ENCODE data around the gene MAGI2.

Gene MAGI2

GRCh38 chr7:77980087-77980713, 1473.3 kb downstream of the MAGI2 start:
- no peak for DNase-seq (ENCODE audit: extremely low read depth, low read depth)
- TF ChIP-seq, protein P1, sequence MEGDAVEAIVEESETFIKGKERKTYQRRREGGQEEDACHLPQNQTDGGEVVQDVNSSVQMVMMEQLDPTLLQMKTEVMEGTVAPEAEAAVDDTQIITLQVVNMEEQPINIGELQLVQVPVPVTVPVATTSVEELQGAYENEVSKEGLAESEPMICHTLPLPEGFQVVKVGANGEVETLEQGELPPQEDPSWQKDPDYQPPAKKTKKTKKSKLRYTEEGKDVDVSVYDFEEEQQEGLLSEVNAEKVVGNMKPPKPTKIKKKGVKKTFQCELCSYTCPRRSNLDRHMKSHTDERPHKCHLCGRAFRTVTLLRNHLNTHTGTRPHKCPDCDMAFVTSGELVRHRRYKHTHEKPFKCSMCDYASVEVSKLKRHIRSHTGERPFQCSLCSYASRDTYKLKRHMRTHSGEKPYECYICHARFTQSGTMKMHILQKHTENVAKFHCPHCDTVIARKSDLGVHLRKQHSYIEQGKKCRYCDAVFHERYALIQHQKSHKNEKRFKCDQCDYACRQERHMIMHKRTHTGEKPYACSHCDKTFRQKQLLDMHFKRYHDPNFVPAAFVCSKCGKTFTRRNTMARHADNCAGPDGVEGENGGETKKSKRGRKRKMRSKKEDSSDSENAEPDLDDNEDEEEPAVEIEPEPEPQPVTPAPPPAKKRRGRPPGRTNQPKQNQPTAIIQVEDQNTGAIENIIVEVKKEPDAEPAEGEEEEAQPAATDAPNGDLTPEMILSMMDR (IDR thresholded peaks at IDR 0.05; ENCODE audit: low read depth, low read length): no peak

DNA sequence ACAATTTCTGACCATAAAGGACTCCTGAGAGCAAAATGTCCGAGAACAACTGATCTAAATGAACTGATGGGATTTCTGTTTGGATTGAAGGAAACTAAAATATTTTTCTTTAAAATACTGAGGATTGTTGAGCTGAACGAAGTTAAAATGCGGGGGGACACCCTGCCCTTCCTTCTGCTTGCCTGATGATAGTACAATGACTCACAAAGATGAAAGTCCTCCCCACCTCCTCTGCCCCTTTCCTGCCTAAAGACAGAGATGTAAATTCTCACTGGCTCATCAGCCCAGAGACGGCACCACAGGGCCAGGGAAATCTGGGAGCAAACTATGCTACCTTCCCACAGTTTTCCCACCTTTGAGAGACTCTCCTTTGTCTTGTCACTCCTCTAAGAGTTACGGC, 1474.2 kb downstream of the MAGI2 start:
- DNase-seq (ENCODE audit: extremely low read depth, low read depth): no peak
- TF ChIP-seq, protein P1 (IDR thresholded peaks at IDR 0.05; ENCODE audit: low read depth, low read length): no peak

DNA sequence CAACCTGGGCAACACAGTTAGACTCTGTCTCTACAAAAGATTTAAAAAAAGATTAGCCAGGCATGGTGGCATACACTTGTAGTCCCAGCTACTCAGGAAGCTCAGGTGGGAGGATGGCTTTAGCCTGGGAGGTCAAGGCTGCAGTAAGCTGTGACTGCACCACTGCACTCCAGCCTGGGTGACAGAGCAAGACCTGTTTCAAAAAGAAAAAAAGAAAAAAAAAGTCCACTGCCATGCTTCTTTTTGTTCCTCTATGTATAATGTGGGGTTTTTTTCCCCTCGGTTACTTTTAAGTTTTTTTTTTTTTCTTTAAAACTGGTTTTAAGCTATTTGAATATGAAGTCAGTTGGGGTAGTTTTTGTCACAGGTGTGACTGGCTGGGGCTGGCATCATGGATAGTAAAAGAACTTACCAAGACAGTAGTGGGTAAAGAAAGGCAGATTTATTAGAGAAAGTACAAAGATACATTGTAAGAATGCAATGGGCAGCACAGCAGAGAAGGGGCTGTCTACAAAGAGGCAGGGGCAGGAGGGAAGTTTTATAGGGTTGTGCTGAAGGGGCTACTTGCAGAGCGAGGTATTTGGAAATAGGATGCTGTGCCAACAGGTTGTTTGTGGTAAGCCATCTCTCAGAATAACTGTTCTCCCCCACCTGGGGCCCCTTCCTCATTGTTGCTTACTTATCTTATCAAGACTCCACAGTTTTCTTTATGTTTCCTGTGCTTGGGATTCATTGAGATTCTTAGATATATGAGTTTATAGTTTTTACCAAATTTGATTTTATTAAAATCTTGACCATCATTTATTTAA, 1477.6 kb downstream of the MAGI2 start:
- TF ChIP-seq, protein P1 (IDR thresholded peaks at IDR 0.05; ENCODE audit: low read depth, low read length): no peak
- DNase-seq (ENCODE audit: extremely low read depth, low read depth): no peak

DNA sequence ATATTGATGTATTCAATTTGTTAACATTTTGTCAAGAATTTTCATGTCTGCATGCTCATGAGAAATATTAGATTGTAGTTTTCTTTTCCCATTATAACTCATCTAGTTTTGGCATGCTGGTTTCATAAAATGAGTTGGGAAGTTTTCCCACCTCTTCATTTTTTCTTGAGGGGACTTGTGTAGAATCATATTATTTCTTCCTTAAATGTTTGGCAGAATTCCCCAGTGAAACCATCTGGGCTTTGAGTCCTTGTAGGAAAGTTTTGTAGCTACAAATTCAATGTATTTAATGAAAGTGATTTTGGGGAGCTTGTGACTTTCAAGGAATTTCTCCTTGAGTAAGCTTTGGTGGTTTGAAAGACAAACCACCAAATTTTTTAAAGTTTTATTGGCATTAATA, 1481.7 kb downstream of the MAGI2 start:
- DNase-seq (ENCODE audit: extremely low read depth, low read depth): no peak
- TF ChIP-seq, protein P1 (IDR thresholded peaks at IDR 0.05; ENCODE audit: low read depth, low read length): no peak

DNA sequence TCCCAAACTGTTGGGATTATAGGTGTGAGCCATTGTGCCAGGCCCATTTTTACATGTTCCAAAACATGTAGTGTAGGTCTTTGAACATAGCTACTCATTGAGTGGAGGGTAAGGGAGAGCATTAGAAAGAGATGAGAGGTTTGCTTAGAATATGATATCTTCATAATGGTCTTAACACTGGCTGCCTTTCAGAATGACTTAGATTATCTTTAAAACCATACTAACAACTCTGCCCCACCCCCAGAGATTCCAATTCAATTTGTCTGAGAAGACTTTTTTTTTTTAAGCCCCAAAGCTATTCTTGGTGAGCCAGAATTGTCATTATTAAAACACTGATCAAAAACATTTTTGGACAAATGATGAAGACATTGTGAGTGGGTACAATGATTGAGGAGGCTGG, 1486.0 kb downstream of the MAGI2 start:
- TF ChIP-seq, protein P1 (IDR thresholded peaks at IDR 0.05; ENCODE audit: low read depth, low read length): no peak
- DNase-seq (ENCODE audit: extremely low read depth, low read depth): no peak

Data from AG09319 (cell line).